HFF-Myc (cell line): ENCODE measurements around the gene ELAVL3.
"Not testable (repeated sequence)": the region's sequence is repeated elsewhere in the genome, so short reads cannot be mapped to it uniquely, and the experiment has no call there.

ENCODE experiments used
- DNase-seq: peaks from one replicate; pipeline ENCODE4 v3.0.0-alpha.2; 2011; ENCODE audit warnings: low read depth; ENCODE audit errors: extremely low read depth
- H3K4me3 ChIP-seq: replicated peaks from 2 replicates; pipeline ENCODE4 v1.5.1; 2011; ENCODE audit warnings: low read depth, mild to moderate bottlenecking, control low read depth, low read length
- TF ChIP-seq, protein P1 (sequence below): IDR thresholded peaks from 2 replicates; pipeline ENCODE4 v1.5.1; 2012; ENCODE audit warnings: mild to moderate bottlenecking, low read depth, low read length, control low read depth; ENCODE audit errors: missing control alignments

ELAVL3 gene

DNA sequence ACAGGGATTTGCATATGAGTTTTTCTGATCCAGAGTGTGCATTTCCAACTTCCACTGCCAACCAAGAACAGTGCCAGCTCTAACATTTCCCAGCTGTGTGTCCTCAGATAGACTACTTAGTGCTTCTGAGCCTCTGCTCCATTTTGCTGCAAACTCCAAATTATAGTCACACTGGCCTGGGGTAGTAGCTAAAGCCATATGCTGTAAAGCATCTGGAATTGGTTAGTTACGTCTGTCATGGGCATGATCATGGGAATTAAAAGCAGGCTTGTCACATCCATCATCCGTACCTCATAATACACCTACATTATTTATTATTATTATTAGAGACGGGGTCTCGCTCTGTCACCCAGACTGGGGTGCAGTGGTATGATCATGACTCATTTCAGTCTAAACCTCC lies 7.1 kb downstream of the ELAVL3 start:
- TF ChIP-seq, protein P1, sequence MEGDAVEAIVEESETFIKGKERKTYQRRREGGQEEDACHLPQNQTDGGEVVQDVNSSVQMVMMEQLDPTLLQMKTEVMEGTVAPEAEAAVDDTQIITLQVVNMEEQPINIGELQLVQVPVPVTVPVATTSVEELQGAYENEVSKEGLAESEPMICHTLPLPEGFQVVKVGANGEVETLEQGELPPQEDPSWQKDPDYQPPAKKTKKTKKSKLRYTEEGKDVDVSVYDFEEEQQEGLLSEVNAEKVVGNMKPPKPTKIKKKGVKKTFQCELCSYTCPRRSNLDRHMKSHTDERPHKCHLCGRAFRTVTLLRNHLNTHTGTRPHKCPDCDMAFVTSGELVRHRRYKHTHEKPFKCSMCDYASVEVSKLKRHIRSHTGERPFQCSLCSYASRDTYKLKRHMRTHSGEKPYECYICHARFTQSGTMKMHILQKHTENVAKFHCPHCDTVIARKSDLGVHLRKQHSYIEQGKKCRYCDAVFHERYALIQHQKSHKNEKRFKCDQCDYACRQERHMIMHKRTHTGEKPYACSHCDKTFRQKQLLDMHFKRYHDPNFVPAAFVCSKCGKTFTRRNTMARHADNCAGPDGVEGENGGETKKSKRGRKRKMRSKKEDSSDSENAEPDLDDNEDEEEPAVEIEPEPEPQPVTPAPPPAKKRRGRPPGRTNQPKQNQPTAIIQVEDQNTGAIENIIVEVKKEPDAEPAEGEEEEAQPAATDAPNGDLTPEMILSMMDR: no peak
- no peak overlapping the region for H3K4me3 ChIP-seq
- DNase-seq: no peak

DNA sequence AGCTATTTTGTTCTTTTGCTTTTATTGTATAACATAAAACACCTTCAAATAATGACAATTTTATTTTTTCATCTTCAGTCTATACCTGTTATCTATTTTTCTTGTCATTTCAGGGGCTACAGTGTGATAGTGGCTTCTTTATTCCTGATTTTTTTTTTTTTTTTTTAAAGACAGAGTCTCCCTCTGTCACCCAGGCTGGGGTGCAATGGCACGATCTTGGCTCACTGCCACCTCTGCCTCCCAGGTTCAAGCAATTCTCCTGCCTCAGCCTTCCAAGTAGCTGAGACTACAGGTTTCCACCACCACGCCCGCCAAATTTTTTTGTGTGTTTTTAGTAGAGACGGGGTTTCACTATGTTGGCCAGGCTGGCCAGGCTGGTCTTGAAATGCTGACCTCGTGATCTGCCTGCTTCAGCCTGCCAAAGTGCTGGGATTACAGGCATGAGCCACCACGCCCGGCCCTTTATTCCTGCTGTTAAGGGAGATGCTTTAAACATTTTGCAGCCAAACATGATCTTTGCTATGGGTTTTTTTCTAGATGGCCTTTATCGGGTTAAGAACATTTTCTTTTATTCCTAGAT lies 12.5 kb downstream of the ELAVL3 start:
- DNase-seq, H3K4me3 ChIP-seq: not testable (repeated sequence)

DNA sequence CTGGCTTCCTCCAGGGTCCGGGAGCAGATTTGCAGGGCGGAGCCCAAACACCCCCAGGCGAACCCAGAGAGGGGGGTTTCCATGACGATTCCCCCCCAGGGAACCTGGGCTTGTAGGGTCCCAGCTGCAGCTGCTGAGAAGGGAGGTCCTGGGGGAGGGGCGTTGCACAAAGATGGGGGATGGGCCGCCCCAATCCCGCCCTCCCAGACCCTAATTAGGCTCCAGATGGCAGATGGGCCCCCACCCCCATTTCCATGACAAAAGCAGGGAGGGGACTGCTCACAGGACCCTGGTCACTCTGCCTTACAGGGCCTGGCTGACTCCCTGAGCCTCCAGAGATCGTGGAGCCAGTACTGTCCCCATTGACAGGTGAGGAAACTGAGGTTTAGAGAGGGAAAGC lies 15.2 kb downstream of the ELAVL3 start:
- TF ChIP-seq, protein P1: no peak
- no peak for DNase-seq
- no peak overlapping the region for H3K4me3 ChIP-seq

DNA sequence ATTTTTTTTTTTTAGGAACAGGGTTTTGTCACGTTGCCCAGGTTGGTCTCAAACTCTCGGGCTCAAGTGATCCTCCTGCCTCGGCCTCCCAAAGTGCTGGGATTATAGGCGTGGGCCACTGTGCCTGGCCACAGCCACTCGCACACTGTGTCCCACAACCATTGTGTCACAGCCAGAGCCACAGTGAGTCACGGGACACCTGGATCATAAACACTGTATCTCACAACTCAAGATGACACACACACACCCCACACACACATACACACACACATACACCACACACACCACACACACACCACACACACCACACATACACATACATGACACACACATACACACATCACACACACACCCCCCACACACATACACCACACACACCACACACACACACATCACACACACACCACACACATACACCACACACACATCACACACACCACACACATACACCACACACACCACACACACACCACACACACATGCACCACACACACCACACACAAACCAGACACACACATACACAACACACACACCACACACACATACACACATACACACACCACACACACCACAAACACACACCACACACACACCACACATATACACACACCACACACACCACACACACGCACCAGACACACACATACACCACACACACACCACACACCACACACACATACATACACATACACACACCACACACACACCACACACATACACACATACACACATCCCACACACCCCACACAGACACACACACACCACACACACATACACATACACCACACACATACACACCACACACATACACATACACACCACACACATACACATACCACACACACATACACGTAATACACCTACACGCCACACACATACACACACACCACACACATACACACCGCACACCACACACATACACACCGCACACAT lies 16.2 kb downstream of the ELAVL3 start:
- TF ChIP-seq, protein P1: no peak
- no peak overlapping the region for H3K4me3 ChIP-seq
- DNase-seq: no peak

DNA sequence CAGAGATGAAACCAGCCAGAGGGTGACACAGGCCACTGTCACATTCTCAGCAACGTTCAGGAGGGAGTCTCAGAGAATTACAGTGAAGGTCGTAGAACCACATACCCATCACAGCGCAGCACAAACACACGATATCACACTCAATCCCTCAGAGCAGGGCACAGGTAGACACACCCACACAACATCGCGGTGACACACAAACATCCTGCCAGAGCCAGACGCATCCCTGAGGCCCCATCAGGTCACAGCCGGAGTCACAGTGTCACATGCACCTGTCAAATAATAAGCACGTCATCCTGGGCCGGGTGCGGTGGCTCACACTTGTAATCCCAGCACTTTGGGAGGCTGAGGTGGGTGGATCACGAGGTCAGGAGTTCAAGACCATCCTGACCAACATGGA lies 17.5 kb downstream of the ELAVL3 start:
- TF ChIP-seq, protein P1: no peak
- DNase-seq: no peak
- H3K4me3 ChIP-seq: no peak overlapping the region

DNA sequence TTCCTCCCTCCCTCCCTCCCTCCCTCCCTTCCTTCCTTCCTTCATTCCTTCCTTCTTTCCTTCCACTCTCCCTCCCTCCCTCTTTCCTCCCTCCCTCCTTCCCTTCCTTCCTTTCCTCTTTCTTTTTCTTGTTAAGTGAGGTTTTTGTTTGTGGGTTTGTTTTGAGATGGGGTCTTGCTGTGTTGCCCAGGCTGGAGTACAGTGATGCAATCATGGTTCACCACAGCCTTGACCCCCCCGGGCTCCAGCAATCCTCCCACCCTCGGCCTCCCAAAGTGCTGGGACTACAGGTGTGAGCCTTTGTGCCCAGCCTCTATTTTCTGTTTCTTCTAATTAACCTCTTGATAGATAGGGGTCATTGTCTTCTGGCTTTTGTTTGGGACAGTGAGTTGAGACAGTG lies 19.4 kb downstream of the ELAVL3 start:
- H3K4me3 ChIP-seq: no peak overlapping the region
- no peak for DNase-seq
- TF ChIP-seq, protein P1: no peak

DNA sequence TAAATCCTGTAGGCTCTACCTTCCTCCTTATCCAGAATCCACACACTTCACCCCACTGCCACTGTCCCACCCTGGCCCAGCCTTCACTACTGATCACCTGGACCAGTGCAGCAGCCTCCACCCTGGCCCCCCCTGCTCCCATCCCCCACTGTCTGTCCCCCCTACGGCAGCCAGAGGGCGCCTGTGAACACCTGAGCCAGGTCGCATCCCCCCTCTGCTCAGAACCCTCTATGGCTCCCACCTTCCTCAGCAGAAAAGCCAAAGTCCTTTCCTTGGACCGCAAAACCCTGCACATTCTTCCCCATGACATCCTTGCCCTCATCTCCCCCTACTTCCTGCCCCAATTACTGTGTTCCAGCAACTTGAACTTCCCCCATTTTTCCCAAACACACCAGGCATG lies 20.6 kb downstream of the ELAVL3 start:
- DNase-seq: no peak
- no peak overlapping the region for H3K4me3 ChIP-seq
- TF ChIP-seq, protein P1: peak; percentile 41

DNA sequence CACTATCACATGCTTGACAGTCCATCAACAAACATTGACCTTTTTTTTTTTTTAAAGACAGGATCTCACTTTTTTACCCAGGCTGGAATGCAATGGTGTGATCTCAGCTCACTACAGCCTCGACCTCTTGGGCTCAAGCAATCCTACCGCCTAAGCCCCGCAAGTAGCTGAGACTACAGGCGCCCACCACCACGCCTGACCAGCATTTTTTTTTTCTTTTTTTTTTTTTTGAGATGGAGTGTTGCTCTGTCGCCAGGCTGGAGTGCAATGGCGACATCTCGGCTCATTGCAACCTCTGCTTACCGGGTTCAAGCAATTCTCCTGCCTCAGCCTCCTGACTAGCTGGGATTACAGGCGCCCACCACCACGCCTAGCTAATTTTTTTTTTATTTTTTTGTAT lies 21.9 kb downstream of the ELAVL3 start:
- not testable (repeated sequence) for H3K4me3 ChIP-seq, DNase-seq
